Neural progenitor cell (in vitro differentiated cells): ENCODE measurements around the gene PCDHGA9. TPM values are rescaled to one million over a fixed set of nuclear protein-coding genes. Genes with fewer than 3 reads are reported as not detected.
A peak's percentile ranks its signal among the peaks of the same experiment; 100 is the strongest.
"Not testable (repeated sequence)": the region's sequence is repeated elsewhere in the genome, so short reads cannot be mapped to it uniquely, and the experiment has no call there.

Source experiments
- DNase-seq: peaks from one replicate; pipeline ENCODE4 v3.0.0-alpha.2; 2016; ENCODE audit warnings: low spot score
- H2AFZ ChIP-seq: fragments of 200-600 bp; sonication (generic); replicated peaks from 2 replicates; pipeline ENCODE4 v1.6.1; 2016; ENCODE audit warnings: antibody characterized with exemption
- H3F3A ChIP-seq: fragments of 200-600 bp; sonication (generic); 2 replicates; pipeline ENCODE4 v1.6.1; 2016; ENCODE audit warnings: antibody characterized with exemption, low read depth
- H3K27ac ChIP-seq: fragments of 200-600 bp; sonication (generic); 2 replicates; pipeline ENCODE4 v1.5.1; 2016; ENCODE audit warnings: mild to moderate bottlenecking
- H3K27me3 ChIP-seq: fragments of 200-600 bp; sonication (generic); 2 replicates; pipeline ENCODE4 v1.6.1; 2016; ENCODE audit warnings: mild to moderate bottlenecking, moderate library complexity
- H3K36me3 ChIP-seq: fragments of 200-600 bp; sonication (generic); 2 replicates; pipeline ENCODE4 v1.5.1; 2016
- H3K4me1 ChIP-seq: fragments of 200-600 bp; sonication (generic); 2 replicates; pipeline ENCODE4 v1.6.1; 2016; ENCODE audit warnings: mixed run types
- H3K4me2 ChIP-seq: fragments of 200-600 bp; sonication (generic); 2 replicates; pipeline ENCODE4 v1.6.1; 2016
- H3K4me3 ChIP-seq: fragments of 200-600 bp; sonication (generic); 2 replicates; pipeline ENCODE4 v1.5.1; 2016
- H3K79me2 ChIP-seq: fragments of 200-600 bp; sonication (generic); 2 replicates; pipeline ENCODE4 v1.6.1; 2016; ENCODE audit warnings: low read depth
- H3K9ac ChIP-seq: fragments of 200-600 bp; sonication (generic); 2 replicates; pipeline ENCODE4 v1.6.1; 2016
- H3K9me3 ChIP-seq: fragments of 200-600 bp; sonication (generic); 2 replicates; pipeline ENCODE4 v1.5.1; 2016; ENCODE audit warnings: low read depth
- H4K20me1 ChIP-seq: fragments of 200-600 bp; sonication (generic); 2 replicates; pipeline ENCODE4 v1.6.1; 2016; ENCODE audit warnings: low read depth
- H3K27ac Mint-ChIP-seq: 3 replicates; pipeline ENCODE4 v1.8.0; 2021; ENCODE audit warnings: mixed read lengths
- H3K27me3 Mint-ChIP-seq: 2 replicates; pipeline ENCODE4 v1.8.0; 2022; ENCODE audit warnings: low read depth, mild to moderate bottlenecking, inconsistent platforms, moderate library complexity, mixed read lengths; ENCODE audit not compliant: insufficient read depth
- H3K36me3 Mint-ChIP-seq: 3 replicates; pipeline ENCODE4 v1.8.0; 2021; ENCODE audit warnings: mixed read lengths
- H3K4me1 Mint-ChIP-seq: 3 replicates; pipeline ENCODE4 v1.8.0; 2021; ENCODE audit warnings: mixed read lengths
- H3K4me3 Mint-ChIP-seq: 3 replicates; pipeline ENCODE4 v1.8.0; 2021; ENCODE audit warnings: mild to moderate bottlenecking, moderate library complexity, mixed read lengths
- H3K9me3 Mint-ChIP-seq: 3 replicates; pipeline ENCODE4 v1.8.0; 2020; ENCODE audit warnings: mixed read lengths
- EZH2 ChIP-seq: fragments of 200-600 bp; sonication (generic); IDR thresholded peaks from 2 replicates; pipeline ENCODE4 v1.6.1; 2017; ENCODE audit warnings: antibody characterized with exemption, mild to moderate bottlenecking, moderate library complexity
- EZH2phosphoT487 ChIP-seq: fragments of 200-600 bp; sonication (generic); IDR thresholded peaks from 2 replicates; pipeline ENCODE4 v1.6.1; 2017; ENCODE audit warnings: antibody characterized with exemption
- total RNA-seq: library from RNA; depleted of rRNA; stranded (reverse); fragments of >200 nt; gene quantifications from 2 replicates; pipeline ENCODE4 v1.2.3, GENCODE V29; 2015; ENCODE audit warnings: low replicate concordance

Gene PCDHGA9
- total RNA-seq, 1 donor from 2014 or later, result 0.97 TPM

DNA sequence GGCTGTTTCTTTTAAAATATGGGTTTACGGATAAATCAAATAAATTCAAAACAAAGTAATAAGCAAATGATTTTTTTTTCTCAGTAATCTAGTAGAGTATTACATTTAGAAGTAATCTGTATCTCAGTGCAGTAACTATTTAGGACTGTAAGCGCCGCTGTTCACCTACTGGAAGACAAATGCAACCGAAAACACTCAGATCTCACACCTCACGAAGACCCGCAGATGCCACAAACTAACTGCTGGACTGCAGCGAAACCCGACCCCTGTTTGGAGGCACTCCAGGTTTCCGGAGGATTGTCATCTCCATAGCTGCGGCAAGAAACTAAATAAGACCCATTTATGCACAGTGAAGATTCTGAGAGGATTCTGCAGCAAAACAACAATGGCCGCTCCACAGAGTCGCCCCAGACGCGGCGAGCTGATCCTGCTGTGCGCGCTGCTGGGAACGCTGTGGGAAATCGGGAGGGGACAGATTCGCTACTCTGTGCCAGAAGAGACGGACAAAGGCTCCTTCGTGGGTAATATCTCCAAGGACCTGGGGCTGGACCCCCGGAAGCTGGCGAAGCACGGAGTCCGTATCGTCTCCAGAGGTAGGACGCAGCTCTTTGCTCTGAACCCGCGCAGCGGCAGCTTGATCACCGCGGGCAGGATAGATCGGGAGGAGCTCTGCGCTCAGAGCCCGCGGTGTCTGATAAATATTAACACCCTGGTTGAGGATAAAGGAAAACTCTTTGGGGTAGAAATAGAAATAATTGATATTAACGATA, 10.0 kb upstream of the PCDHGA9 start, which contains the start of gene PCDHGA8:
Gene PCDHGA8 (plus strand): TSS at position 205 of the 770 bp plus-strand sequence. CDS start 181 bp downstream, at position 386.
- Histone ChIP-seq H3K79me2 (no peaks in the 10 kb centered on the region), H3K4me3 (peak within 1 kb of the TSS; percentile 3), H3K9me3 (peaks cover 57% of the 10 kb centered on the region), H3F3A (peaks cover 7% of the 10 kb centered on the region), H3K4me1 (no peaks in the 10 kb centered on the region), H3K36me3 (peaks cover 19% of the 10 kb centered on the region), H4K20me1 (no peaks in the 10 kb centered on the region), H3K9ac (no peak within 1 kb of the TSS), H2AFZ (no peak within 1 kb of the TSS), H3K27ac (no peak within 1 kb of the TSS), H3K27me3 (no peaks in the 10 kb centered on the region), H3K4me2 (no peak within 1 kb of the TSS)
- Mint-ChIP-seq H3K4me1 (no peaks in the 10 kb centered on the region), H3K9me3 (peaks cover 56% of the 10 kb centered on the region), H3K27me3 (peaks cover 2% of the 10 kb centered on the region), H3K27ac (no peak within 1 kb of the TSS), H3K4me3 (no peak within 1 kb of the TSS), H3K36me3 (peaks cover 9% of the 10 kb centered on the region)
- DNase-seq, result no peak
- TF ChIP-seq EZH2, result no peak

DNA sequence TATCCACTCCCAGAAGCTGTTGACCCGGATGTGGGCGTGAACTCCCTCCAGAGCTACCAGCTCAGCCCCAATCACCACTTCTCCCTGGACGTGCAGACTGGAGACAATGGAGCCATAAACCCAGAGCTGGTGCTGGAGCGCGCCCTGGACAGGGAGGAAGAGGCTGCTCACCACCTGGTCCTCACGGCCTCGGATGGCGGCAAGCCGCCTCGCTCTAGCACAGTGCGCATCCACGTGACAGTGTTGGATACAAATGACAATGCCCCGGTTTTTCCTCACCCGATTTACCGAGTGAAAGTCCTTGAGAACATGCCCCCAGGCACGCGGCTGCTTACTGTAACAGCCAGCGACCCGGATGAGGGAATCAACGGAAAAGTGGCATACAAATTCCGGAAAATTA, 9.3 kb upstream of the PCDHGA9 start:
- Histone ChIP-seq H3K4me3 (no peak overlapping the region), H3K4me1 (no peaks in the 10 kb centered on the region), H3K9me3 (peaks cover 58% of the 10 kb centered on the region), H2AFZ (no peak overlapping the region), H4K20me1 (no peaks in the 10 kb centered on the region), H3K27ac (no peak overlapping the region), H3K79me2 (no peaks in the 10 kb centered on the region), H3K27me3 (no peaks in the 10 kb centered on the region), H3K36me3 (peaks cover 19% of the 10 kb centered on the region), H3F3A (peaks cover 7% of the 10 kb centered on the region), H3K9ac (no peak overlapping the region), H3K4me2 (no peak overlapping the region)
- Mint-ChIP-seq H3K27me3 (peaks cover 2% of the 10 kb centered on the region), H3K36me3 (peaks cover 9% of the 10 kb centered on the region), H3K4me3 (no peak overlapping the region), H3K27ac (no peak overlapping the region), H3K9me3 (peaks cover 54% of the 10 kb centered on the region), H3K4me1 (no peaks in the 10 kb centered on the region)
- no peak for DNase-seq
- no peak for TF ChIP-seq EZH2
- TF ChIP-seq EZH2phosphoT487, result no peak

DNA sequence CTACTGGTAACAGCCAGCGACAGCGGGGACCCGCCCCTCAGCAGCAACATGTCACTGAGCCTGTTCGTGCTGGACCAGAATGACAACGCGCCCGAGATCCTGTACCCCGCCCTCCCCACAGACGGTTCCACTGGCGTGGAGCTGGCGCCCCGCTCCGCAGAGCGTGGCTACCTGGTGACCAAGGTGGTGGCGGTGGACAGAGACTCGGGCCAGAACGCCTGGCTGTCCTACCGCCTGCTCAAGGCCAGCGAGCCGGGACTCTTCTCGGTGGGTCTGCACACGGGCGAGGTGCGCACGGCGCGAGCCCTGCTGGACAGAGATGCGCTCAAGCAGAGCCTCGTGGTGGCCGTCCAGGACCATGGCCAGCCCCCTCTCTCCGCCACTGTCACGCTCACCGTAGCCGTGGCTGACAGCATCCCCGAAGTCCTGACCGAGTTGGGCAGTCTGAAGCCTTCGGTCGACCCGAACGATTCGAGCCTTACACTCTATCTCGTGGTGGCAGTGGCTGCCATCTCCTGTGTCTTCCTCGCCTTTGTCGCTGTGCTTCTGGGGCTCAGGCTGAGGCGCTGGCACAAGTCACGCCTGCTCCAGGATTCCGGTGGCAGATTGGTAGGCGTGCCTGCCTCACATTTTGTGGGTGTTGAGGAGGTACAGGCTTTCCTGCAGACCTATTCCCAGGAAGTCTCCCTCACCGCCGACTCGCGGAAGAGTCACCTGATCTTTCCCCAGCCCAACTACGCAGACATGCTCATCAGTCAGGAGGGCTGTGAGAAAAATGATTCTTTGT, 8.0 kb upstream of the PCDHGA9 start:
- not testable (repeated sequence) for H3K4me3 ChIP-seq, H3K36me3 Mint-ChIP-seq, H3K79me2 ChIP-seq, H3K4me3 Mint-ChIP-seq, H3K4me1 Mint-ChIP-seq, H3K27ac ChIP-seq, H3K9ac ChIP-seq, DNase-seq, H3K27me3 ChIP-seq, H3F3A ChIP-seq, H3K27me3 Mint-ChIP-seq, H2AFZ ChIP-seq, H3K27ac Mint-ChIP-seq, H4K20me1 ChIP-seq, H3K4me1 ChIP-seq, H3K4me2 ChIP-seq
- Histone ChIP-seq H3K9me3 (peaks cover 63% of the 10 kb centered on the region), H3K36me3 (peaks cover 19% of the 10 kb centered on the region)
- H3K9me3 Mint-ChIP-seq, result peaks cover 56% of the 10 kb centered on the region

DNA sequence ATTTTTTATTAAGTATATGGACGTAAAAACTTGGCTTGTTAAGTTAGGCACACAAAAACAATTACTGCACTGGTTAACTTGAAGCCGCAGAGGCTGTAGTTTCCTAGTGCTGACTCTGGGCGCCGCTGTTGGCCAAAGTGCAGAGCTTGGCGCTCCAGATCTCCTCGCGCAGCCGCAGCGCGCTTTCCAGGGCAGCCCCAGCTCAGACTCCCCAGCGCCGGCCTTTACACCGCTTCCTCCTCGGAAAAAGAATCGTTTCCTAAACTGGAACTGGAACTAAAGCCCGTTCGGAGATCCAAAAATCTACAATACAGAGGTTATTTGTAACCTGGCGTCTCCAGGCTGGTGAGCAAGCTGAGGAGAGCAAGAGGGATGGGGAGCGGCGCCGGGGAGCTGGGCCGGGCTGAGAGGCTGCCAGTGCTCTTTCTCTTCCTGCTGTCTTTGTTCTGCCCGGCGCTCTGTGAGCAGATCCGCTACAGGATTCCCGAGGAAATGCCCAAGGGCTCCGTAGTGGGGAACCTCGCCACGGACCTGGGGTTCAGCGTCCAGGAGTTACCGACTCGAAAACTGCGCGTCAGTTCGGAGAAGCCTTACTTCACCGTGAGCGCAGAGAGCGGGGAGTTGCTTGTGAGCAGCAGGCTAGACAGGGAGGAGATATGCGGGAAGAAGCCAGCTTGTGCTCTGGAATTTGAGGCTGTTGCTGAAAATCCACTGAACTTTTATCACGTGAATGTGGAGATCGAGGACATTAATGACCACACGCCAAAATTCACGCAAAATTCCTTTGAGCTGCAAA, 4.6 kb upstream of the PCDHGA9 start, which contains the start of gene PCDHGB5:
Gene PCDHGB5 (plus strand): TSS at position 192 of the 796 bp plus-strand sequence. CDS start 181 bp downstream, at position 373.
- H3K27me3 Mint-ChIP-seq, H3K4me3 ChIP-seq, H3K36me3 ChIP-seq, H3K27ac Mint-ChIP-seq, H3K4me1 Mint-ChIP-seq, H3K4me1 ChIP-seq, H3K79me2 ChIP-seq, H3K36me3 Mint-ChIP-seq, DNase-seq, H3K27ac ChIP-seq, H3F3A ChIP-seq, H3K4me3 Mint-ChIP-seq, H2AFZ ChIP-seq, H3K27me3 ChIP-seq, H3K9ac ChIP-seq, H3K4me2 ChIP-seq, H4K20me1 ChIP-seq: not testable (repeated sequence)
- H3K9me3 ChIP-seq, result peaks cover 41% of the 10 kb centered on the region
- H3K9me3 Mint-ChIP-seq, result peaks cover 60% of the 10 kb centered on the region
